ENCODE results near the gene SERPINA10.
"Not testable (repeated sequence)": the region's sequence is repeated elsewhere in the genome, so short reads cannot be mapped to it uniquely, and the experiment has no call there.

SERPINA10 gene

DNA sequence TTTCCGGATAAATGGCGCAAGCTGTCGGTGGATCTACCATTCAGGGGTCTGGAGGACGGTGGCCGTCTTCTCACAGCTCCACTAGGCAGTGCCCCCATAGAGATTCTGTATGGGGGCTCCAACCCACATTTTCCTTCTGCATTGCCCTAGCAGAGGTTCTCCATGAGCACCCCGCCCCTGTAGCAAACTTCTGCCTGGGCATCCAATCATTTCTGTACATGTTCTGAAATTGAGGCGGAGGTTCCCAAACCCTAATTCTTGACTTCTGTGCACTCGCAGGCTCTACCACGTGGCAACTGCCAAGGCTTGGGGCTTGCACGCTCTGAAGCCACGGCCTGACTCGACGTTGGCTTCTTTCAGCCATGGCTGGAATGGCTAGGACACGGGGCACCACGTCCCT lies 5.1 kb upstream of the SERPINA10 start:
- POLR2A ChIA-PET = no interaction called here
- CTCF ChIA-PET = interaction anchor here (0.6 kb wide), 1 partner anchor 1820 kb away, joined by 3 read pairs; no protein-coding TSS in a partner anchor
- TF ChIP-seq SP1 (IDR thresholded peaks at IDR 0.05) (no peak), L3MBTL2 (conservative IDR thresholded peaks at IDR 0.05) (no peak), NFRKB (IDR thresholded peaks at IDR 0.05) (no peak), LEF1 (IDR thresholded peaks at IDR 0.05; ENCODE audit: borderline replicate concordance) (no peak), TARDBP (IDR thresholded peaks at IDR 0.05) (no peak), FOXA1 (IDR thresholded peaks at IDR 0.05) (no peak), PKNOX1 (IDR thresholded peaks at IDR 0.05) (no peak), HDGF (IDR thresholded peaks at IDR 0.05; ENCODE audit: borderline replicate concordance) (no peak)
- DNase-seq (ENCODE audit: extremely low spot score) = no peak

GRCh38 chr14:94296181-94296545 lies 3.1 kb upstream of the SERPINA10 start:
- CTCF ChIA-PET; POLR2A ChIA-PET; DNase-seq (ENCODE audit: extremely low spot score): not testable (repeated sequence)

GRCh38 chr14:94295360-94296180 lies 2.5 kb upstream of the SERPINA10 start:
- DNase-seq (ENCODE audit: extremely low spot score) = no peak
- CTCF ChIA-PET = no interaction called here
- POLR2A ChIA-PET = no interaction called here
- TF ChIP-seq PKNOX1 (IDR thresholded peaks at IDR 0.05) (no peak), HDGF (IDR thresholded peaks at IDR 0.05; ENCODE audit: borderline replicate concordance) (no peak), ELF4 (IDR thresholded peaks at IDR 0.05) (no peak), LEF1 (IDR thresholded peaks at IDR 0.05; ENCODE audit: borderline replicate concordance) (no peak), FOXM1 (IDR thresholded peaks at IDR 0.05; ENCODE audit: borderline replicate concordance) (no peak), TARDBP (IDR thresholded peaks at IDR 0.05) (no peak), CTBP1 (IDR thresholded peaks at IDR 0.05; ENCODE audit: borderline replicate concordance) (no peak)

DNA sequence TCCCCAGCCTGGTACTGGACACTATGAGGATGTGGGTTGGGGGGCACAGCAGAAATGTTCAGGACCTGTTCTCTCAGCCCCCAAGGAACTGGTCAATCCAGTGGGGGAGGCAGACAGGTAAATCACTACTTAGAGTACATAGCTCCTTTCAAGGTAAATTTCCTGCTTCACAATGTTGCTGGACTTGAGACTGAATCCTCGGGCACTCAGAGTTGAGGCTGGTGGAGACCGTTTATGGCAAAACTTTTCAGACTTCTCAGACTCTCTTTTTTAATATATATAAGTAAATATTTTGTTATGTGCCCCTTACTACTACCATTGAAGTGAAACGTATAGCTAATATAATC lies 483 bp upstream of the SERPINA10 start:
- no peak for DNase-seq (ENCODE audit: extremely low spot score)
- no peak for TF ChIP-seq SUZ12 (IDR thresholded peaks at IDR 0.05)
- TF ChIP-seq FOXA1 (IDR thresholded peaks at IDR 0.05) = no peak
- no peak for TF ChIP-seq PKNOX1 (IDR thresholded peaks at IDR 0.05)
- TF ChIP-seq TARDBP (IDR thresholded peaks at IDR 0.05) = no peak
- TF ChIP-seq FOXK2 (IDR thresholded peaks at IDR 0.05) = no peak
- no peak for TF ChIP-seq FOXM1 (IDR thresholded peaks at IDR 0.05; ENCODE audit: borderline replicate concordance)
- no peak for TF ChIP-seq ELF4 (IDR thresholded peaks at IDR 0.05)
- TF ChIP-seq ZNF384 (IDR thresholded peaks at IDR 0.05) = no peak
- no peak for TF ChIP-seq SP1 (IDR thresholded peaks at IDR 0.05)
- no peak for TF ChIP-seq LEF1 (IDR thresholded peaks at IDR 0.05; ENCODE audit: borderline replicate concordance)
- TF ChIP-seq BHLHE40 (IDR thresholded peaks at IDR 0.05; ENCODE audit: borderline replicate concordance) = no peak
- TF ChIP-seq HDGF (IDR thresholded peaks at IDR 0.05; ENCODE audit: borderline replicate concordance) = no peak
- no peak for TF ChIP-seq CTBP1 (IDR thresholded peaks at IDR 0.05; ENCODE audit: borderline replicate concordance)
- no peak for TF ChIP-seq NFRKB (IDR thresholded peaks at IDR 0.05)
- TF ChIP-seq L3MBTL2 (conservative IDR thresholded peaks at IDR 0.05) = no peak
- no peak for TF ChIP-seq ARNT (IDR thresholded peaks at IDR 0.05)
- POLR2A ChIA-PET = no interaction called here
- CTCF ChIA-PET = no interaction called here

DNA sequence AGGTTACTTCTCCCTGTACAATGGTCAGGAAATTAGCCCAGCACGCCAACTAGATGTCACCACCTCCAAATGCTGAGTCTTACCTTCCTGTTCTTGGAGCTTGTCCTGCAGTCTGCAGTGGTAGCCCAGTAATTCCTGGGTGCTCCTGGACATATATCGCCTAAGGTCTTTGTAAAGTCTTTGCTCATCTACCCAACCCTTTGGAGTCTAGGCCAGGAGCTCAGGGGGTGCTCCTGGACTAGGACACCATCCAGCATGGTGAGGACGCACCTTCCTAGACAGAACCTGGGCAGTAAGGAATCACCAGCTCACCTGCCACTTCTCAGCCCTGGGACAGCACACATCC lies 569 bp downstream of the SERPINA10 start:
- CTCF ChIA-PET = interaction anchor here (0.5 to 1.1 kb wide), 2 partner anchors 194 to 207 kb away, joined by 4 read pairs; no protein-coding TSS in a partner anchor
- DNase-seq (ENCODE audit: extremely low spot score) = no peak
- TF ChIP-seq FOXK2 (IDR thresholded peaks at IDR 0.05) (no peak), PKNOX1 (IDR thresholded peaks at IDR 0.05) (no peak), ARNT (IDR thresholded peaks at IDR 0.05) (no peak), L3MBTL2 (conservative IDR thresholded peaks at IDR 0.05) (no peak), FOXA1 (IDR thresholded peaks at IDR 0.05) (no peak), SUZ12 (IDR thresholded peaks at IDR 0.05) (no peak), LEF1 (IDR thresholded peaks at IDR 0.05; ENCODE audit: borderline replicate concordance) (no peak), ZNF384 (IDR thresholded peaks at IDR 0.05) (no peak), CTBP1 (IDR thresholded peaks at IDR 0.05; ENCODE audit: borderline replicate concordance) (no peak), NFRKB (IDR thresholded peaks at IDR 0.05) (no peak), ELF4 (IDR thresholded peaks at IDR 0.05) (no peak), HDGF (IDR thresholded peaks at IDR 0.05; ENCODE audit: borderline replicate concordance) (no peak), SP1 (IDR thresholded peaks at IDR 0.05) (no peak)
- POLR2A ChIA-PET = no interaction called here

GRCh38 chr14:94291906-94292525 lies 1.1 kb downstream of the SERPINA10 start:
- DNase-seq (ENCODE audit: extremely low spot score) = no peak
- no peak for TF ChIP-seq SP1 (IDR thresholded peaks at IDR 0.05)
- TF ChIP-seq PKNOX1 (IDR thresholded peaks at IDR 0.05) = no peak
- TF ChIP-seq ARNT (IDR thresholded peaks at IDR 0.05) = no peak
- no peak for TF ChIP-seq ELF4 (IDR thresholded peaks at IDR 0.05)
- TF ChIP-seq FOXA1 (IDR thresholded peaks at IDR 0.05) = no peak
- no peak for TF ChIP-seq L3MBTL2 (conservative IDR thresholded peaks at IDR 0.05)
- TF ChIP-seq SUZ12 (IDR thresholded peaks at IDR 0.05) = no peak
- no peak for TF ChIP-seq HDGF (IDR thresholded peaks at IDR 0.05; ENCODE audit: borderline replicate concordance)
- TF ChIP-seq FOXM1 (IDR thresholded peaks at IDR 0.05; ENCODE audit: borderline replicate concordance) = no peak
- TF ChIP-seq NFRKB (IDR thresholded peaks at IDR 0.05) = no peak
- TF ChIP-seq BHLHE40 (IDR thresholded peaks at IDR 0.05; ENCODE audit: borderline replicate concordance) = no peak
- no peak for TF ChIP-seq TARDBP (IDR thresholded peaks at IDR 0.05)
- TF ChIP-seq LEF1 (IDR thresholded peaks at IDR 0.05; ENCODE audit: borderline replicate concordance) = no peak
- TF ChIP-seq FOXK2 (IDR thresholded peaks at IDR 0.05) = no peak
- no peak for TF ChIP-seq CTBP1 (IDR thresholded peaks at IDR 0.05; ENCODE audit: borderline replicate concordance)
- no peak for TF ChIP-seq ZNF384 (IDR thresholded peaks at IDR 0.05)
- ChIA-PET POLR2A (no interaction called here), CTCF (interaction anchor here (0.5 to 1.1 kb wide), 2 partner anchors 194 to 207 kb away, joined by 4 read pairs; no protein-coding TSS in a partner anchor)

Measured in HEK293T (cell line).